ENCODE data around the gene RTN4RL2. TPM values are rescaled to one million over a fixed set of nuclear protein-coding genes. Genes with fewer than 3 reads are reported as not detected.

RTN4RL2 gene
- total RNA-seq, 6 donors from 2014 or later: 1.1 to 4.1 (median 2.0) TPM; not detected in 1

GRCh38 chr11:57523419-57523818, 63.1 kb downstream of the RTN4RL2 start:
- Histone ChIP-seq H3K27ac (no peak overlapping the region), H3K36me3 (peaks cover 0 to 4% (median 2%) of the 10 kb centered on the region in 4 donors), H3K27me3 (no peaks in the 10 kb centered on the region), H3K4me3 (no peak overlapping the region), H3K9me3 (no peaks in the 10 kb centered on the region), H3K4me1 (peaks cover 0 to 5% (median 0%) of the 10 kb centered on the region in 4 donors)
- ATAC-seq (ENCODE audit: low FRiP score in 2 of 2) (no peak), DNase-seq (no peak)
- TF ChIP-seq POLR2AphosphoS5 (IDR thresholded peaks at IDR 0.05) (no peak), EP300 (IDR thresholded peaks at IDR 0.05) (no peak)
- WGBS, 2 donors: 79 to 82% methylated on average over 4 of the region's 4 CpGs

Small RNA genes lying within 50 kb of the gene (small RNA-seq; reads per million reads assigned to genes)
- gene RNA5SP341: 0 reads per million in 4 donors

Other genes with a start within 250 kb of the RTN4RL2 start
- gene APLNR, start 223.3 kb upstream of the RTN4RL2 start, total RNA-seq: 1 to 10 TPM in 5 of 6 donors, not detected in 1; 1.1 to 5.7 (median 1.9) TPM
- 100 to 1,000 TPM; 120 to 322 (median 184) TPM for gene TNKS1BP1, start 135.6 kb upstream of the RTN4RL2 start, total RNA-seq
- gene SSRP1, start 124.6 kb upstream of the RTN4RL2 start, total RNA-seq: 10 to 100 TPM; 48.2 to 89.6 (median 65.5) TPM
- not detected for gene P2RX3, start 122.2 kb upstream of the RTN4RL2 start, total RNA-seq
- gene PRG3, start 79.4 kb upstream of the RTN4RL2 start, total RNA-seq: not detected
- 1 to 10 TPM in 3 of 6 donors, under 1 TPM in 1, not detected in 2; 0.30 to 2.6 (median 1.6) TPM for gene PRG2, start 69.9 kb upstream of the RTN4RL2 start, total RNA-seq
- gene SLC43A3, start 33.4 kb upstream of the RTN4RL2 start, total RNA-seq: 100 to 1,000 TPM in 4 of 6 donors, 10 to 100 TPM in 2; 61.6 to 177 (median 118) TPM
- 10 to 100 TPM in 5 of 6 donors, 1 to 10 TPM in 1; 7.1 to 72.3 (median 13.9) TPM for gene SLC43A1, start 55.2 kb downstream of the RTN4RL2 start, total RNA-seq
- gene TIMM10, start 70.2 kb downstream of the RTN4RL2 start, total RNA-seq: 10 to 100 TPM in 5 of 6 donors, 1 to 10 TPM in 1; 7.3 to 62.2 (median 26.8) TPM
- gene SMTNL1, start 77.1 kb downstream of the RTN4RL2 start, total RNA-seq: not detected
- 100 to 1,000 TPM in 1 of 6 donors, 10 to 100 TPM in 5; 39.8 to 142 (median 80.9) TPM for gene UBE2L6, start 107.1 kb downstream of the RTN4RL2 start, total RNA-seq
- 100 to 1,000 TPM; 306 to 573 (median 469) TPM for gene SERPING1, start 137.2 kb downstream of the RTN4RL2 start, total RNA-seq
- gene YPEL4, start 189.4 kb downstream of the RTN4RL2 start, total RNA-seq: 1 to 10 TPM in 5 of 6 donors, under 1 TPM in 1; 0.91 to 8.4 (median 3.5) TPM
- gene CLP1, start 197.2 kb downstream of the RTN4RL2 start, total RNA-seq: 10 to 100 TPM; 10.5 to 16.9 (median 13.4) TPM
- 10 to 100 TPM; 45.1 to 81.9 (median 58.7) TPM for gene ZDHHC5, start 207.6 kb downstream of the RTN4RL2 start, total RNA-seq

Measured in upper lobe of left lung (tissue), 6 donors.